ENCODE data around the gene SPTB.

DNA sequence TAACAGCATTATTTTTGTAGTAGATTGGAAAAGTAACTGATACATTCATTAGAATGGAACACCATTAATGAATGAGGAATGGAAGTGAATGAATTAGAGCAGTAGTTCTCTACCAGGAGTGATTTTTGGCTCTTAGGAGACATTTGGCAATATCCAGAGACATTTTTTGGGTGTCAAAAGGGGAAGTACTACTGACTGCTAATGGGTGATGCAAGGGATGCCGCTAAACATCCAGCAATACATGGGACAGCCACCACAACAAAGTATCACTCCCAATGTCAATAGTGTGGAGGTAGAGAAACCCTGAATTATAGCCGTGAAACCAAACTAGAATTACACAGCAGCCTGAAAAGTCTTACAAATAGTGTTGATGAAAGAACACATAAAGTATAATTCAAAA, 36.1 kb upstream of the SPTB start:
- TF ChIP-seq YY1 (IDR thresholded peaks at IDR 0.05; ENCODE audit: low read depth) (no peak), NFIC (IDR thresholded peaks at IDR 0.05) (no peak), CEBPB (IDR thresholded peaks at IDR 0.05) (no peak), EP300 (IDR thresholded peaks at IDR 0.05; ENCODE audit: borderline replicate concordance) (no peak), RAD21 (IDR thresholded peaks at IDR 0.05; ENCODE audit: low read depth) (no peak), CREB1 (IDR thresholded peaks at IDR 0.05; ENCODE audit: low read depth) (no peak), EGR1 (IDR thresholded peaks at IDR 0.05) (no peak), ZBTB7A (IDR thresholded peaks at IDR 0.05; ENCODE audit: low read depth) (no peak), TCF12 (IDR thresholded peaks at IDR 0.05; ENCODE audit: low read depth) (no peak), TAF1 (IDR thresholded peaks at IDR 0.05; ENCODE audit: low read depth) (no peak)
- TF ChIP-seq, protein P1, sequence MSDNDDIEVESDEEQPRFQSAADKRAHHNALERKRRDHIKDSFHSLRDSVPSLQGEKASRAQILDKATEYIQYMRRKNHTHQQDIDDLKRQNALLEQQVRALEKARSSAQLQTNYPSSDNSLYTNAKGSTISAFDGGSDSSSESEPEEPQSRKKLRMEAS (IDR thresholded peaks at IDR 0.05) = no peak
- TF ChIP-seq, protein P2, sequence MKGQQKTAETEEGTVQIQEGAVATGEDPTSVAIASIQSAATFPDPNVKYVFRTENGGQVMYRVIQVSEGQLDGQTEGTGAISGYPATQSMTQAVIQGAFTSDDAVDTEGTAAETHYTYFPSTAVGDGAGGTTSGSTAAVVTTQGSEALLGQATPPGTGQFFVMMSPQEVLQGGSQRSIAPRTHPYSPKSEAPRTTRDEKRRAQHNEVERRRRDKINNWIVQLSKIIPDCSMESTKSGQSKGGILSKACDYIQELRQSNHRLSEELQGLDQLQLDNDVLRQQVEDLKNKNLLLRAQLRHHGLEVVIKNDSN (IDR thresholded peaks at IDR 0.05) = no peak
- TF ChIP-seq, protein P3, sequence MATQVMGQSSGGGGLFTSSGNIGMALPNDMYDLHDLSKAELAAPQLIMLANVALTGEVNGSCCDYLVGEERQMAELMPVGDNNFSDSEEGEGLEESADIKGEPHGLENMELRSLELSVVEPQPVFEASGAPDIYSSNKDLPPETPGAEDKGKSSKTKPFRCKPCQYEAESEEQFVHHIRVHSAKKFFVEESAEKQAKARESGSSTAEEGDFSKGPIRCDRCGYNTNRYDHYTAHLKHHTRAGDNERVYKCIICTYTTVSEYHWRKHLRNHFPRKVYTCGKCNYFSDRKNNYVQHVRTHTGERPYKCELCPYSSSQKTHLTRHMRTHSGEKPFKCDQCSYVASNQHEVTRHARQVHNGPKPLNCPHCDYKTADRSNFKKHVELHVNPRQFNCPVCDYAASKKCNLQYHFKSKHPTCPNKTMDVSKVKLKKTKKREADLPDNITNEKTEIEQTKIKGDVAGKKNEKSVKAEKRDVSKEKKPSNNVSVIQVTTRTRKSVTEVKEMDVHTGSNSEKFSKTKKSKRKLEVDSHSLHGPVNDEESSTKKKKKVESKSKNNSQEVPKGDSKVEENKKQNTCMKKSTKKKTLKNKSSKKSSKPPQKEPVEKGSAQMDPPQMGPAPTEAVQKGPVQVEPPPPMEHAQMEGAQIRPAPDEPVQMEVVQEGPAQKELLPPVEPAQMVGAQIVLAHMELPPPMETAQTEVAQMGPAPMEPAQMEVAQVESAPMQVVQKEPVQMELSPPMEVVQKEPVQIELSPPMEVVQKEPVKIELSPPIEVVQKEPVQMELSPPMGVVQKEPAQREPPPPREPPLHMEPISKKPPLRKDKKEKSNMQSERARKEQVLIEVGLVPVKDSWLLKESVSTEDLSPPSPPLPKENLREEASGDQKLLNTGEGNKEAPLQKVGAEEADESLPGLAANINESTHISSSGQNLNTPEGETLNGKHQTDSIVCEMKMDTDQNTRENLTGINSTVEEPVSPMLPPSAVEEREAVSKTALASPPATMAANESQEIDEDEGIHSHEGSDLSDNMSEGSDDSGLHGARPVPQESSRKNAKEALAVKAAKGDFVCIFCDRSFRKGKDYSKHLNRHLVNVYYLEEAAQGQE (IDR thresholded peaks at IDR 0.05; ENCODE audit: low read depth) = no peak

Data from Ishikawa (cell line).